ENCODE data around the gene USP2. TPM values are rescaled to one million over a fixed set of nuclear protein-coding genes. Genes with fewer than 3 reads are reported as not detected.

The USP2 gene
- total and polyA plus RNA-seq, 2 of the 4 experiments (the other 2 are of a cell fraction) = 0.18 to 0.79 TPM

DNA sequence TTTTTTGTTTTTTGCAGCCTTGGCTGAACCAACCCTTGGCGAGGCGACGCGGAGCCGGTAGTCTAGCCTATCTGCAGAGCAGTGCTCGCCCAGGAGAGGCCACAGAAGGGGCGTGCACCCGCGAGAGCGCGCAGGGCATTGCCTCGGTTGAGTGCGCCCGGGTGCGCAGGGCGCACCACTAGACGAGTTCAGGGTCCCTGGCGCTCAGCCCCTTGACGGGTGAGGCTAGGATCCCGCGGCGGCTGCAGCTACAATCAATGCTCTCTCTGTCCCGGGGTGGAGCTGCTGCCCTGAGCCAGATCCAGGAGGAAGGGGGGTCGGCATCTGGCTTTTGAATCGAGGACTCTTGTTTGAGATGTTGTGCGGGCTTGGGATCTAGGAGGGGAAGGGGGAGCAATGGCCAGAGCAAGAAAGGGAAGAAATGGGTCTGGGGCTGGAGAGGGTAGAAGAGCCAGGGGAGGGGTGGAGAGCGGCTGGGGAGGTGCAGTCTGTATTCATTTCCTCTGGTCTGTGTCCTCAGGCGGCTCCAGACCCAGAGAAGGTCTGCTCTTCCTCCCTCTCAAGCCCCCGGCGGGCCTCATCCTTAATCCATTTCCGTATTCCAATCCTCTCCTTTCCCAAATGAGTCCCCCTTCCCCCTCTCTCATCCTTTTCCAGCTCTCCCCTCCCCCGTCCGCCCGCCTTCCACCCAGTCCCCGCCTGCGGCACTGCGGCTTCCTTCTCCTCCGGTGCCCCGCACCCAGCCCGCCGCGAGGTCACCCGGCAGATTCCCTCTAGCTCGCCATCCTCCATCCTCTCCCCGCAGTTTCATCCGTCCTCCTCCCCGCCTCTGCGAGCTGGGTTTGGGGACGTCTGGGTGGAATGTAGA is 40.7 kb upstream of the USP2 start:
- Histone ChIP-seq H3K14ac (replicated peaks; ENCODE audit: low read depth, low read length) (peak overlapping the region; percentile 91), H2BK120ac (ENCODE audit: low read depth, low read length) (peak overlapping the region; percentile 44), H3K23ac (ENCODE audit: low read depth, low read length) (peak overlapping the region; percentile 92), H2BK5ac (ENCODE audit: low read depth, low read length, poor library complexity, severe bottlenecking) (peak overlapping the region; percentile 82), H3K4me3 (ENCODE audit: insufficient read depth, low read depth, low read length) (peak overlapping the region; percentile 77), H3K79me1 (ENCODE audit: low read depth in 1 of 2, low read length in 2 of 2) (peaks cover 20 to 52% of the 10 kb centered on the region in 2 experiments), H3K9me3 (ENCODE audit: control insufficient read depth, insufficient read depth, low read length) (no peaks in the 10 kb centered on the region), H2AFZ (replicated peaks; ENCODE audit: low read length, poor library complexity) (peak overlapping the region; percentile 85), H4K5ac (ENCODE audit: low read depth, low read length) (peak overlapping the region; percentile 38; the same call in 1 of the 2 replicates), H2AK9ac (replicated peaks; ENCODE audit: low read depth, low read length, poor library complexity) (peak overlapping the region; percentile 98), H3K4me1 (ENCODE audit: control insufficient read depth, insufficient read depth, low read length) (peaks cover 20% of the 10 kb centered on the region), H3K9me1 (ENCODE audit: insufficient read depth, low read length) (peaks cover 29% of the 10 kb centered on the region), H4K8ac (ENCODE audit: low read depth in 2 of 2, low read length in 2 of 2) (peak overlapping the region; percentile 66 to 80; a peak in 3 of 4 replicates), H3K27ac (ENCODE audit: insufficient read depth, low read length) (peak overlapping the region; percentile 83), H3K9ac (ENCODE audit: low read depth, low read length) (peak overlapping the region; percentile 81), H3K4ac (ENCODE audit: low read depth, low read length) (peak overlapping the region; percentile 92), H2BK20ac (ENCODE audit: low read depth, low read length) (no peak overlapping the region), H2BK15ac (ENCODE audit: low read depth, low read length) (peak overlapping the region; percentile 74; the same call in 1 of the 3 replicates), H4K20me1 (ENCODE audit: insufficient read depth, low read length) (peaks cover 47% of the 10 kb centered on the region), H3K36me3 (ENCODE audit: control insufficient read depth, insufficient read depth, low read length) (peaks cover 26% of the 10 kb centered on the region), H3K56ac (ENCODE audit: extremely low read depth, insufficient read depth, low read length) (peak overlapping the region; percentile 73), H3K27me3 (ENCODE audit: control insufficient read depth, insufficient read depth, low read length) (no peaks in the 10 kb centered on the region), H2AK5ac (ENCODE audit: low read depth, low read length) (peak overlapping the region; percentile 87), H4K91ac (ENCODE audit: insufficient read depth, low read depth, low read length) (peak overlapping the region; percentile 83), H3K18ac (ENCODE audit: low read depth, low read length) (peak overlapping the region; percentile 49), H3K4me2 (ENCODE audit: low read depth, low read length) (peak overlapping the region; percentile 89)
- in situ Hi-C loops (cut with MboI; ENCODE audit: low sequenced_read_pairs) (no loop called here), dilution Hi-C loops (cut with HindIII; ENCODE audit: low sequenced_read_pairs, unreplicated experiment) (no loop called here), intact Hi-C loops (cut with micrococcal nuclease) (loop anchor here (1.0 to 2.0 kb wide), 3 partner anchors 41 to 52 kb away; partner anchors contain the start of gene USP2)
- CTCF ChIA-PET = interaction anchor here (0.5 to 1.9 kb wide), 3 partner anchors 47 to 153 kb away, joined by 3 to 10 read pairs (median 3); no protein-coding TSS in a partner anchor
- TF ChIP-seq MXI1 (IDR thresholded peaks at IDR 0.05; ENCODE audit: borderline replicate concordance, low read depth, low read length) = peak; percentile 37; the same call in 1 of the 2 replicates
- no peak for TF ChIP-seq RAD21 (IDR thresholded peaks at IDR 0.05; ENCODE audit: low read length)
- TF ChIP-seq CEBPB (IDR thresholded peaks at IDR 0.05; ENCODE audit: low read depth, low read length) = no peak
- POLR2A ChIA-PET (ENCODE audit: unreplicated experiment) = interaction anchor here (2.0 kb wide), 1 partner anchor 10 kb away, joined by 9 read pairs; no protein-coding TSS in a partner anchor
- no TSS peak for BruUV-seq (replicated peaks)
- peak; percentile 34 for DNase-seq
- WGBS, 2 experiments (ENCODE audit: extremely low coverage in 2 of 2, insufficient read length in 1 of 2) = 3% methylated on average over 16 of the region's 49 CpGs; no CpG with 5 or more reads in 1 of the 2 experiments
- peak; percentile 45 for ATAC-seq (ENCODE audit: low read depth)

All from IMR-90 (cell line).